DMS153 treated with DMSO at 0.1 percent for 48 hours (cell line): ENCODE data around the gene NEDD4L.
"Not testable (repeated sequence)": the region's sequence is repeated elsewhere in the genome, so short reads cannot be mapped to it uniquely, and the experiment has no call there.

Source experiments
- DNase-seq: peaks from one replicate; lab custom pipeline; 2025; ENCODE audit not compliant: unreplicated experiment; lab: John Stamatoyannopoulos, UW

NEDD4L gene

DNA sequence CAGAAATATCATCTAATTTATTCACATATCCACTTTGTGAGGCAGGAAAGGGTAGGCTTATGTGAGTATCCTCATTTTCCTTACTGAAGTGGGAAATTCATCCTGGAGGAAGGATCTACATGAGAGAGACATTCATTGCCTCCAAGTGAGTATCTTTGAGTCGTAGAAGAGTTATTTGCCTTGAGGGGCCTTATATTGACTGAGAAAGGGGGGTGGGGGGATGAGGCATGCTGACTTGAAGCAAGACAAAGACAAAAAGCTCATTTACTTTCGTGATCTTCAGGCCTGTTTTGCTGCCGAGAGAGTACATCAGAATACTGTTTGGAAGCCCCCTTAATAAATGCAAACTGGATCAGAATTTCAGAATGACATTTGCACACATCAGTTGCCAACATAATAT, 17.6 kb upstream of the NEDD4L start:
- DNase-seq, result no peak

DNA sequence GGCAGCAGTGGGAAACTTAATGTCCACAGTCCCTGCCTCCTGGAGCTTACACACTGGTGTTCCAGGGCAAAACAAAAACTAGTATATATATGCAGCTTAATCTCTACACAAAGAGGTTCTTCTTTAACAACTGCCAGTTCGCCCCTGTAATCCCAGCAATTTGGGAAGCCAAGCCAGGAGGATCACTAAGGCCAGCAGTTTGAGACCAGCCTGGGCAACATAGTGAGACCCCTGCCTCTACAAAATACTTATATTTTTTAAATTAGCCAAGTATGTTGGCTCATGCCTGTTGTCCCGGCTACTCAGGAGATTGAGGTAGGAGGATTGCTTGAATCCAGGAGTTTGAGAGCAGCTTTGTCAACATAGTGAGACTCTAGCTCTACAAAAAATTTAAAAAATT, 17.2 kb upstream of the NEDD4L start:
- DNase-seq, result no peak

GRCh38 chr18:58027341-58027740, 16.7 kb upstream of the NEDD4L start:
- DNase-seq, result no peak

DNA sequence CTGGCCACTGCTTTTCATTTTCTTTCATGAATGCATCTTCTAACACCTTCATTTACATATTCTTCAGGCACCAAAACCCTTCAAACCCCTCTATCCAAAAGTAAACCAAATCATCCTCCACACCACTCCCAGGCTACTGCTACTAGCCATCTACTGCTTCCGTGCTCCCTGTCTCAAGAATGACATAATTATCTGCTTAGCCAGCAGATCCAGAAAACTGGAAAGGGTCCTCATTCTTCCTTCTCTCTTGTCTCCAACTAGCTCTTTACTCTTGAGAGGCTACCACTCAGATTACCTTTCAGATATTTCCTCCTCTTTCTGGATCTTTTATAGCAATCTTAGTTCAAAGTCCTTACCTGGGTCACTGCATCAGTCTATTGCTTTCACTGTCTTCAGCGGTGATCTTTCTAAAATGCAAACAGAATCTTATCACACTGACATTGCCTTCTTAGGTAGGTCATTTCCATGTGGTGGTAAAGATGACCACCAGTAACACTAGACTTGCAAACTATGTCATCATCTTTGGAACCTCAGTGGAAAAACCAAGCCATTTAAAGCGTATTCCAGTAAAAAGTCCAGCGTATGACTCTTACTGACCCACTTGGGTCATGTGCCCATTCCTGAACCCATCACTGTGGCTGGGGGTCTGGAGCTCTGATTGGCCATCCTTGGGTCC, 15.8 kb upstream of the NEDD4L start:
- DNase-seq, result no peak

- no peak for DNase-seq
Measured at GRCh38 chr18:58032233-58032632, 11.8 kb upstream of the NEDD4L start.

DNA sequence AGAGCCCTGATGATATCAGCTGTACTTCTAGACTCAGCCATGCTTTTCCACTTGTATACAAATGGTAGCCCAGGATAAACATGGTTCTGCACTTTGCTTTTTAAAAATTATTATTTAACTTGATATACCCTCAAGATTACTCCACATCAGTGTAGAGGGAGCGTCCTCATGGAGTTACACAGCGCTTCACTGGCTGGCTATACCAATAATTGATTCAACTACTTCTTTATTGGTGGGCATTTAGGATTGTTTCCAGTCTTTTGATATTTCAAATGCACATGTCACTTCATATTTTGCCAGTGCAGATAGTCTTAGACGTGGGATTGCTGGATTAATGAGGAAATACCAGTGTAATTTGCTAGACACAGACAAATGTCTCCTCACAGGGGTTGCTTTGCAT, 10.8 kb upstream of the NEDD4L start:
- no peak for DNase-seq

- DNase-seq, result no peak
Measured at GRCh38 chr18:58034370-58034769, 9.7 kb upstream of the NEDD4L start.

GRCh38 chr18:58037163-58037562, 6.9 kb upstream of the NEDD4L start:
- DNase-seq, result no peak

DNA sequence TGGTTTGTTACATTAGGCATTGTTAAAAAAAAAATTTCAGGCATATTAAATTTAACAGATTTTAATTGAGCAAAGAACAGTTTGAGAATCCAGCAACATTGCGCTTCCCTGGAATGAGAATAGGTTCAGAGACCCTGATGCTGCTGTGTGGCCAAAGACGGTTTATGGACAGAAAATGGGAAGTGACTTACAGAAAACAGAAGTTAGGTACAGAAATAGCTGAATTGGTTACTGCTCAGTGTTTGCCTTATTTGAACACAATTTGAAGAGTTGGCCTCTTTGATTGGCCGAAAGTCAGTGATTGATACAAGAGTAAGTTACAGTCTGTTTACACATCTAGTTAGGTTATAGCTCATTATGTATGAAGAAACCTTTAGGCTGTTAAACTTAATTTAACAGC, 6.0 kb upstream of the NEDD4L start:
- no peak for DNase-seq

GRCh38 chr18:58041633-58042032, 2.4 kb upstream of the NEDD4L start:
- no peak for DNase-seq

- DNase-seq, result no peak
Measured at GRCh38 chr18:58042826-58043490, 1.1 kb upstream of the NEDD4L start.

GRCh38 chr18:58044370-58045241, 580 bp downstream of the NEDD4L start:
- DNase-seq, result peak; percentile 54

DNA sequence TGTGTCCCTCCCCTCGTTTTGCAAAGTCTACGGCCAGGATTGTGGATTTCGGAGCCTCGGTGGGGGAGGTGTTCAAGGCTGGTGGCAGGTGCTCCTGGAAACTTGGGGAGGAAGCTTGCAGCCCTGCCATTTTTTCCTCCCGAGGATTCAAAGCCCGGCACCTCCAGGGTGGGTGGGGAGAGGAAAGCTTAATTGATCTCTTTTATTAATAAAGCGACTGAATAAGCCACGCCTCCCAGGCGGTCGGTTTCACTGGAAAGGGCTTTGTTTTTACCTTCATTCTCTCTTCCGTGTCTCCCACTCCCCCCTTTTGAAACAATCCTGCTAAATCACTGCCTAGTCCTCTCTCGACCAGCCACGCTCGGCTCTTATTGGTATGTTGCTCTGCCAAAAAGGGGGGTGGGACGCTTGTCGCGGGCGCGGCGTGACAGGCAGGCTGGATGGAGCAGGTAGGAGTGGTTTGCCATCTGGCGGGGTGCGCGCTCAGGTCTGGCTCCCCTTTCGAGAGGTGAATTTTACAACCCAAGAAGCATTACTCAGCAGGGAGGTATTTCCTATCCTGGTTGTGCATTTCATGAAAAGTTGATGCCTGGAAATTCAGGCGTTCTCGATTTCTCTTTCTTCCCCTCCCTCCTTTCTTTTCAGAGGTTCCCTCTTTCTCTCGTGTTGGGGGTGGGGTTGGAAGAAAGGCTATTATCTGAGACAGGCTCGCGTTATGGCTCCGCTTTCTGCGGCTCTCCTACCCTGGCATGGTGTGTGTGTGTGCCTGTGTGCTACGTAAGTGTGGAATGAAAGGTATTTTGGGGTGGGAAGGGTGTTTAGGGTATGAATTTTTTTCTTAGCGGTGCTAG, 1.4 kb downstream of the NEDD4L start:
- DNase-seq, result peak; percentile 61

DNA sequence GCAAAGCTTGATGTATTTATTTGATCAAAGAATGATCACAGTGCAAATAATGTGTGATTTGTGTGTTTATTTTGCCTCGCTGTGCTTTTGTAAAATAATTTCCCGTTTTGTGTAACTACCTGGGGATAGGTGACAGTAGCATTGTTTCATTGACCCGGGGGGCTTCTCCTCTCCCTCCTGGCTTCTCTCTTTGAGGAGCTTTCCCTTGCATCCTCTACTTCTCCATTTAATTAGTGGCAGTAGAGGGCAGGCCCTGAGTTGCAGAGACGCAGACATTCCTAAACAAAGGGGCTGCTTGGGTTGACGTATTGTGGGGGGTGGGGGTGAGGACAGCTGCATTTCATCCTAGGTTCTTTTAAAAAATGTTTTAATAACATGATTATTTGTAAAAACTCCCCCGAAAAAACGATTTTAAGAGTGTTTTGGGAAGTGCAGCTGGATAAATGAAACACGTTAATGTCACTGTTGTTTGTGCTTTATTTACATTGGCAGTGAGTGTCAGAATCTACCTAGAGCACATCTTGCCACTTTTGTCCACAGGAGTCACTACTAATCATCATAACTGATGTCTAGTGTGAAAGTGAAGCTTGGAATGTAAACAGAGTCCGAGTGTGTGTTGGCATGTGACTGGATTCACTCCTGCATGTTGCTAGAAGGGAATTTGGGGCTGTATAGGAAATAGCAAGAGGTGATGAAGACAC, 2.2 kb downstream of the NEDD4L start:
- DNase-seq, result no peak

DNA sequence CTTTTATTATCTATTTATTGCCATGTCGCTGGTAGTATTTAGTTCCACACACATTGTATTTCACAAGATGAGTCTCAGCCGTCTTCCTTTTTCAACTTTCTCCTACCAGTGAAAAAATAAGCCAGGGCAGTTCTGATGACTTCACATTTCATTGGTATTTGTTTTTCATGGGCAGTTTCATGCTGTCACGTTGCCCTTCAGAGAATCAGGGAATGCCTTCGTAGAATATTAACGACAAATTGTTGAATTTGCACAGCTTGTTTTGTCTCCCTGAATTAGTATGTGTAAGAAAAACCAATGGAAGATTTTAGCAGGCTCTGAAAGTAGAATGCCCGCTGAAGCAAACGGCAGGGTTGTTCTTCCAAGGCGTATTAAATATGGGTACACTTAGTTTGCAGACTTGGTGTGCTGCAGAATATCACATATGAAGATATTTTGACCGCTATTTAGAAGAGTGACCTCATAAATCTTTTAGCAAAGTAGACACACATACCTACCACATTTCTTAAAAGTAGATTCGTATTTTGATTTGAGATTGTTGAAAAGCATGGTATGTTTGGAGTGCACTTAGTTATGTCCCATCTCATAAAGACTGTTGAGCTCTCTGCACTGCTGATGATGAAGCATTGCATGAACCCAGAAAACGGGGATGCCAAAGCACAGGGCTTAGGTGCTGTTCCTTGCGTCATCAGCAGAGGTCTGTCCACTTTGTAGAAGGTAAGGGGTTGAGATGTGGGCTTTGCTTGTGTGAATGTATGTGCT, 2.9 kb downstream of the NEDD4L start:
- DNase-seq, result no peak

DNA sequence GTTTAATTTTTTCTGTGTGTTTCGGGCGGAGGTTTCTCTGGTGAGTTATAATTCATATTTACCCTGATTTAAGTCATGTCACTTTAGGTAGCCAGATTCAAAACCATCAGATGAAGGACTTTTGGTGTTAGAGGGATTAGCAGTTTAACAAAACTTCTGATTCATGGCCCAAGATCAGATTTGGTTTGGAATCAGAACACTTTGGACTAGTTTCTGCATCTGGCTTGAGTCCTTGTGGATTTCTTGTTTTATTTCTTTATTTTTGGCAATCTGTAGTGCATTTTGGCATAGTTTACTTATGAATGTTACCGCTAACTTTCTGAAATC, 3.5 kb downstream of the NEDD4L start:
- DNase-seq, result no peak

- no peak for DNase-seq
Measured at GRCh38 chr18:58048081-58048642, 4.1 kb downstream of the NEDD4L start.

- no peak for DNase-seq
Measured at GRCh38 chr18:58049000-58049688, 5.1 kb downstream of the NEDD4L start.

DNA sequence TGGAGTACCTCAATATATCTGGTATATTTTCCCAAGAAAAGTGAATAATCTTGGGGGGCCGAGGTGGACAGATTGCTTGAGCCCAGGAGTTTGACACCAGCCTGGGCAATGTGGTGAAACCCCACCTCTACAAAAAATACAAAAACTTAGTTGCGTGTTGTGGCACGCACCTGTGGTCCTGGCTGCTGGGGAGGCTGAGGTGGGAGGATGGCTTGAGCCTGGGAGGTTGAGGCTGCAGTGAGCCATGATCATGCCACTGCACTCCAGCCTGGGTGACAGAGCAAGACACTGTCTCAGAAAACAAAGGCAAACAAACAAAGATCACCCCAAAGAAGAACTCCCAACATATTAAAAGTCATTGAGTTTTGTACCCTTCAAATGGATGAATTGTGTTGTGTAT, 6.9 kb downstream of the NEDD4L start:
- DNase-seq, result not testable (repeated sequence)
